GM12878 (cell line): ENCODE measurements around the gene CD86. TPM values are rescaled to one million over a fixed set of nuclear protein-coding genes. Genes with fewer than 3 reads are reported as not detected.

Experiments
- BHLHE40 ChIP-seq, 2 experiments: fragments of 450-650 bp in 1 of 2; IDR thresholded peaks; 2 replicates each; pipeline ENCODE4 v1.6.1; 2011 to 2017; ENCODE audit warnings: low read depth in 2 of 2, borderline replicate concordance in 1 of 2, improper control_type of control experiment in 1 of 2, low read length in 1 of 2, mild to moderate bottlenecking in 1 of 2
- CTCF ChIP-seq, 3 experiments: IDR thresholded peaks in 2 of 3; conservative IDR thresholded peaks in 1 of 3; 2 replicates each; pipeline ENCODE4 v1.5.1; 2011; ENCODE audit warnings: low read depth in 3 of 3, low read length in 3 of 3, mild to moderate bottlenecking in 3 of 3, control low read depth in 2 of 3, moderate library complexity in 2 of 3, inconsistent platforms in 1 of 3, mixed read lengths in 1 of 3; ENCODE audit not compliant: control insufficient read depth in 2 of 3, insufficient read depth in 1 of 3; ENCODE audit errors: extremely low read depth in 1 of 3
- FOS ChIP-seq: IDR thresholded peaks from 3 replicates; pipeline ENCODE4 v1.6.1; 2011; ENCODE audit warnings: borderline replicate concordance; ENCODE audit not compliant: insufficient read length; ENCODE audit errors: extremely low read depth
- FOXM1 ChIP-seq: IDR thresholded peaks from 2 replicates; pipeline ENCODE4 v1.6.1; 2012; ENCODE audit warnings: low read depth, mild to moderate bottlenecking, inconsistent platforms, low read length, moderate library complexity
- IKZF2 ChIP-seq, 2 experiments: fragments of 450-650 bp; IDR thresholded peaks; 2 replicates each; pipeline ENCODE4 v1.6.1; 2017; ENCODE audit warnings: mild to moderate bottlenecking in 2 of 2, moderate library complexity in 2 of 2
- KLF5 ChIP-seq: fragments of 450-650 bp; IDR thresholded peaks from 2 replicates; pipeline ENCODE4 v1.6.1; 2014; ENCODE audit warnings: mild to moderate bottlenecking; ENCODE audit not compliant: partially characterized antibody
- MYB ChIP-seq: fragments of 150-350 bp; IDR thresholded peaks from 2 replicates; pipeline ENCODE4 v1.6.1; 2014; ENCODE audit warnings: mild to moderate bottlenecking, low read depth, low read length, borderline replicate concordance
- NFXL1 ChIP-seq: fragments of 450-650 bp; IDR thresholded peaks from 2 replicates; pipeline ENCODE4 v1.6.1; 2017; ENCODE audit warnings: antibody characterized with exemption, mild to moderate bottlenecking, borderline replicate concordance
- PKNOX1 ChIP-seq: fragments of 450-650 bp; IDR thresholded peaks from 2 replicates; pipeline ENCODE4 v1.6.1; 2016; ENCODE audit warnings: mild to moderate bottlenecking
- POLR2AphosphoS2 ChIP-seq: IDR thresholded peaks from 2 replicates; pipeline ENCODE4 v1.6.1; 2011; ENCODE audit warnings: low read depth, mild to moderate bottlenecking, low read length, improper control_type of control experiment, moderate library complexity
- TARDBP ChIP-seq: IDR thresholded peaks from 2 replicates; pipeline ENCODE4 v1.6.1; 2016; ENCODE audit warnings: borderline replicate concordance
- polyA plus RNA-seq, 11 experiments: library from polyadenylated mRNA; depleted of rRNA in 4 of 11; unstranded in 6 of 11; stranded (reverse) in 5 of 11; fragments of >200 nt; fragmentation: Nextera tagmentation in 4 of 11; fragmentation: Illumina TruSeq in 1 of 11; extraction: Ambion mirVana in 4 of 11; extraction: Trizol in 1 of 11; gene quantifications; 1 replicate in 1 of 11; 2 replicates in 10 of 11; pipeline versions ENCODE4 v1.2.1 to v1.2.3, GENCODE V29; 2011 to 2016; ENCODE audit warnings: inconsistent platforms in 2 of 11, missing spikeins in 2 of 11, low read depth in 1 of 11
- small RNA-seq: library from RNA; depleted of rRNA; stranded (forward); fragments of <200 nt; gene quantifications from one replicate; pipeline ENCODE3, GENCODE V24; 2014
- total RNA-seq, 4 experiments: library from RNA; depleted of rRNA in 3 of 4; stranded (reverse); fragments of >200 nt in 3 of 4; fragmentation: Illumina TruSeq in 1 of 4; extraction: Trizol in 1 of 4; gene quantifications; 2 replicates each; pipeline versions ENCODE4 v1.2.1 to v1.2.3, GENCODE V29; 2013 to 2021

The CD86 gene
- total and polyA plus RNA-seq, 10 of the 15 experiments (the other 5 are each of a cell fraction or from before 2014, with no cell fraction given): 40.9 to 100 (median 55.5) TPM

- no peak for TF ChIP-seq CTCF (IDR thresholded peaks at IDR 0.05 in 2 of 3, conservative IDR thresholded peaks at IDR 0.05 in 1 of 3; ENCODE audit: control insufficient read depth in 2 of 3, extremely low read depth in 1 of 3, insufficient read depth in 1 of 3, low read depth in 3 of 3, low read length in 3 of 3)
- no peak for TF ChIP-seq FOS
- TF ChIP-seq FOXM1: no peak
- no peak for TF ChIP-seq NFXL1
- no peak for TF ChIP-seq MYB
- no peak for TF ChIP-seq KLF5
- TF ChIP-seq PKNOX1: no peak
- no peak for TF ChIP-seq BHLHE40 (IDR thresholded peaks at IDR 0.05; ENCODE audit: borderline replicate concordance in 1 of 2, low read depth in 2 of 2, low read length in 1 of 2)
- TF ChIP-seq POLR2AphosphoS2: no peak
- TF ChIP-seq IKZF2 (IDR thresholded peaks at IDR 0.05): no peak
- no peak for TF ChIP-seq TARDBP
Observed at GRCh38 chr3:122169911-122170310, 114.7 kb downstream of the CD86 start (continued).

Small RNA genes lying within 50 kb of the gene (small RNA-seq; reads per million reads assigned to genes)
- gene RF00019: not detected

Other genes starting within 250 kb of the CD86 start
- gene IQCB1, start 220.3 kb upstream of the CD86 start, total RNA-seq (2014; rRNA removed): 48.5 and 67.8 TPM in 2 replicates
- 67.8 and 69.4 TPM in 2 replicates for gene IQCB1, start 220.3 kb upstream of the CD86 start, total RNA-seq (2014; rRNA removed; fragmentation: Illumina TruSeq; extraction: Trizol)
- 38.5 and 41.7 TPM in 2 replicates for gene IQCB1, start 220.3 kb upstream of the CD86 start, total RNA-seq (2021)
- gene IQCB1, start 220.3 kb upstream of the CD86 start, polyA plus RNA-seq (2011; rRNA removed): 68.7 and 100 TPM in 2 replicates
- gene IQCB1, start 220.3 kb upstream of the CD86 start, polyA plus RNA-seq (2014; fragmentation: Illumina TruSeq; extraction: Trizol): 55.4 and 69.0 TPM in 2 replicates
- gene IQCB1, start 220.3 kb upstream of the CD86 start, polyA plus RNA-seq (2014; fragmentation: Nextera tagmentation; extraction: Ambion mirVana): 10 to 100 TPM; 36.0 to 45.1 TPM
- 39.4 and 50.1 TPM in 2 replicates for gene IQCB1, start 220.3 kb upstream of the CD86 start, polyA plus RNA-seq (2014; rRNA removed)
- gene IQCB1, start 220.3 kb upstream of the CD86 start, polyA plus RNA-seq (2016; fragmentation: Nextera tagmentation; extraction: Ambion mirVana): 10 to 100 TPM; 45.9 to 49.3 TPM
- gene EAF2, start 220.2 kb upstream of the CD86 start, total RNA-seq (2014; rRNA removed): 48.8 and 52.6 TPM in 2 replicates
- gene EAF2, start 220.2 kb upstream of the CD86 start, total RNA-seq (2014; rRNA removed; fragmentation: Illumina TruSeq; extraction: Trizol): 65.4 and 67.6 TPM in 2 replicates
- 43.0 and 47.3 TPM in 2 replicates for gene EAF2, start 220.2 kb upstream of the CD86 start, total RNA-seq (2021)
- 75.5 and 106 TPM in 2 replicates for gene EAF2, start 220.2 kb upstream of the CD86 start, polyA plus RNA-seq (2011; rRNA removed)
- 68.9 and 74.6 TPM in 2 replicates for gene EAF2, start 220.2 kb upstream of the CD86 start, polyA plus RNA-seq (2014; fragmentation: Illumina TruSeq; extraction: Trizol)
- 100 to 1,000 TPM; 172 to 193 TPM for gene EAF2, start 220.2 kb upstream of the CD86 start, polyA plus RNA-seq (2014; fragmentation: Nextera tagmentation; extraction: Ambion mirVana)
- gene EAF2, start 220.2 kb upstream of the CD86 start, polyA plus RNA-seq (2014; rRNA removed): 40.7 and 53.6 TPM in 2 replicates
- 100 to 1,000 TPM; 123 to 136 TPM for gene EAF2, start 220.2 kb upstream of the CD86 start, polyA plus RNA-seq (2016; fragmentation: Nextera tagmentation; extraction: Ambion mirVana)
- gene SLC15A2, start 161.0 kb upstream of the CD86 start, total RNA-seq (2014; rRNA removed): 3.2 and 4.0 TPM in 2 replicates
- gene SLC15A2, start 161.0 kb upstream of the CD86 start, total RNA-seq (2014; rRNA removed; fragmentation: Illumina TruSeq; extraction: Trizol): 3.3 and 3.8 TPM in 2 replicates
- 2.0 and 5.7 TPM in 2 replicates for gene SLC15A2, start 161.0 kb upstream of the CD86 start, total RNA-seq (2021)
- gene SLC15A2, start 161.0 kb upstream of the CD86 start, polyA plus RNA-seq (2011; rRNA removed): 7.2 and 9.0 TPM in 2 replicates
- 2.4 and 3.7 TPM in 2 replicates for gene SLC15A2, start 161.0 kb upstream of the CD86 start, polyA plus RNA-seq (2014; fragmentation: Illumina TruSeq; extraction: Trizol)
- 1 to 10 TPM in 1 of 2 experiments, under 1 TPM in 1; 0.64 to 1.1 TPM for gene SLC15A2, start 161.0 kb upstream of the CD86 start, polyA plus RNA-seq (2014; fragmentation: Nextera tagmentation; extraction: Ambion mirVana)
- gene SLC15A2, start 161.0 kb upstream of the CD86 start, polyA plus RNA-seq (2014; rRNA removed): 2.4 and 4.1 TPM in 2 replicates
- 1 to 10 TPM; 1.2 to 1.7 TPM for gene SLC15A2, start 161.0 kb upstream of the CD86 start, polyA plus RNA-seq (2016; fragmentation: Nextera tagmentation; extraction: Ambion mirVana)
- gene ILDR1, start 33.1 kb upstream of the CD86 start, total RNA-seq (2014; rRNA removed): 8.4 and 9.7 TPM in 2 replicates
- gene ILDR1, start 33.1 kb upstream of the CD86 start, total RNA-seq (2014; rRNA removed; fragmentation: Illumina TruSeq; extraction: Trizol): 5.1 and 5.3 TPM in 2 replicates
- 7.4 and 7.8 TPM in 2 replicates for gene ILDR1, start 33.1 kb upstream of the CD86 start, total RNA-seq (2021)
- 12.0 and 12.4 TPM in 2 replicates for gene ILDR1, start 33.1 kb upstream of the CD86 start, polyA plus RNA-seq (2011; rRNA removed)
- 5.6 and 6.2 TPM in 2 replicates for gene ILDR1, start 33.1 kb upstream of the CD86 start, polyA plus RNA-seq (2014; fragmentation: Illumina TruSeq; extraction: Trizol)
- 1 to 10 TPM; 1.3 to 1.8 TPM for gene ILDR1, start 33.1 kb upstream of the CD86 start, polyA plus RNA-seq (2014; fragmentation: Nextera tagmentation; extraction: Ambion mirVana)
- gene ILDR1, start 33.1 kb upstream of the CD86 start, polyA plus RNA-seq (2014; rRNA removed): 7.9 and 8.2 TPM in 2 replicates
- gene ILDR1, start 33.1 kb upstream of the CD86 start, polyA plus RNA-seq (2016; fragmentation: Nextera tagmentation; extraction: Ambion mirVana): 1 to 10 TPM; 6.6 to 7.5 TPM
- gene CASR, start 128.3 kb downstream of the CD86 start, total RNA-seq (2014; rRNA removed): 0.05 and 0.06 TPM in 2 replicates
- gene CASR, start 128.3 kb downstream of the CD86 start, total RNA-seq (2014; rRNA removed; fragmentation: Illumina TruSeq; extraction: Trizol): 0.04 and 0.05 TPM in 2 replicates
- 0.13 and 0.27 TPM in 2 replicates for gene CASR, start 128.3 kb downstream of the CD86 start, total RNA-seq (2021)
- 0.07 and 0.22 TPM in 2 replicates for gene CASR, start 128.3 kb downstream of the CD86 start, polyA plus RNA-seq (2011; rRNA removed)
- gene CASR, start 128.3 kb downstream of the CD86 start, polyA plus RNA-seq (2014; fragmentation: Illumina TruSeq; extraction: Trizol): 0.13 and 0.81 TPM in 2 replicates
- under 1 TPM; 0.04 to 0.37 TPM for gene CASR, start 128.3 kb downstream of the CD86 start, polyA plus RNA-seq (2014; fragmentation: Nextera tagmentation; extraction: Ambion mirVana)
- 0.08 and 0.09 TPM in 2 replicates for gene CASR, start 128.3 kb downstream of the CD86 start, polyA plus RNA-seq (2014; rRNA removed)
- gene CASR, start 128.3 kb downstream of the CD86 start, polyA plus RNA-seq (2016; fragmentation: Nextera tagmentation; extraction: Ambion mirVana): under 1 TPM; 0.09 to 0.15 TPM